ENCODE results near the gene CTIF.

- TF ChIP-seq POLR2AphosphoS5 (IDR thresholded peaks at IDR 0.05) (no peak), POLR2A (IDR thresholded peaks at IDR 0.05) (no peak)
These were observed 340.2 kb downstream of the CTIF start for GRCh38 chr18:48879008-48879431.

Data from transverse colon (tissue), 3 donors.